NCI-H1694 treated with DMSO at 0.1 percent for 48 hours (cell line): ENCODE results near the gene KCNC3.

Experiments used
- DNase-seq: peaks from one replicate; lab custom pipeline; 2025; lab: John Stamatoyannopoulos, UW

KCNC3 gene

DNA sequence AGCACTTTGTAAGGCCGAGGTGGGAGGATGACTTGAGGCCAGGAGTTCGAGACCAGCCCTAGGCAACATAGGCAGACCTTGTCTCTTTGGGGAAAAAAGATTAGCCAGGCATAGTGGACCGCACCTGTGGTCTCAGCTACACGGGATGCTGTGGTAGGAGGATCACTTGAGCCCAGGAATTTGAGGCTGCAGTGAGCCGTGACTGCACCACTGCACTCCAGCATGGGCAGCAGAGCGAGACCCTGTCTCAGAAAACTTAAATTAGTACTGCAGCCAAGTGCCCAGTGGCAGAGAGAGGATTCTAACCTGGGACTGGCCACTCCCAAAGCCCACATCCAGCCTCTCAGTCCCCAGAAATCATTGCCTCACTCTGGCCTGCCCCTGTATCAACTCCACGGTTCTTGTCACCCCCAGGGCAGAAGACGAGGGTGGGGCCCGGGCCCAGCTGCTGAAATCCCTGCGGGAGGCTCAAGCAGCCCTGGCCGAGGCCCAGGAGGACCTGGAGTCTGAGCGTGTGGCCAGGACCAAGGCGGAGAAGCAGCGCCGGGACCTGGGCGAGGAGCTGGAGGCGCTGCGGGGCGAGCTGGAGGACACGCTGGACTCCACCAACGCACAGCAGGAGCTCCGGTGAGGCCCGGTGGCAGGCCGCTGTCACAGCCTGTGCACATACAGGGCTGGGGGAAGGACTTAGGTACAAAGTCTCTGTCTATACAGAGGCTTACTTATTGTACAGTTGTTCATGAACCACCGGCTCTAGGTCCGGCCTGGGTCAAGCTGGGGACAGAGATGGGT is 53.4 kb downstream of the KCNC3 start:
- no peak for DNase-seq

DNA sequence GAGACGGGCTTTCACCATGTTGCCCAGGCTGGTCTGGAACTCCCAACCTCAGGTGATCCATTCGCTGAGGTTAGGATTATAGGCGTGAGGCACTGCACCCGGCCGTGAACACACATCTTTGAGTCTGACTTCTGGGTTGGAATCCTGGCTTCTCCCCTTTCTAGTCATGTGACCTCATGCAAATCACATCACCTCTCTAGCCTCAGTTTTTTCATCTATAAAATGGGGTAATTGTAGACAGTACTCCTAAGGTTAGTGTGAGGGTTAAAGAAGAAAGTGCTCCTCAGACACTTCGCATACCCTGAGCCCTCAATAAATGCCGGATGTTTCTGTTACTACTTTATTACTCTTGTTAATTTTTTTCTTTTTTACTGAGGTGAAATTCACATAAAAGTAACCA is 55.4 kb downstream of the KCNC3 start:
- no peak for DNase-seq

DNA sequence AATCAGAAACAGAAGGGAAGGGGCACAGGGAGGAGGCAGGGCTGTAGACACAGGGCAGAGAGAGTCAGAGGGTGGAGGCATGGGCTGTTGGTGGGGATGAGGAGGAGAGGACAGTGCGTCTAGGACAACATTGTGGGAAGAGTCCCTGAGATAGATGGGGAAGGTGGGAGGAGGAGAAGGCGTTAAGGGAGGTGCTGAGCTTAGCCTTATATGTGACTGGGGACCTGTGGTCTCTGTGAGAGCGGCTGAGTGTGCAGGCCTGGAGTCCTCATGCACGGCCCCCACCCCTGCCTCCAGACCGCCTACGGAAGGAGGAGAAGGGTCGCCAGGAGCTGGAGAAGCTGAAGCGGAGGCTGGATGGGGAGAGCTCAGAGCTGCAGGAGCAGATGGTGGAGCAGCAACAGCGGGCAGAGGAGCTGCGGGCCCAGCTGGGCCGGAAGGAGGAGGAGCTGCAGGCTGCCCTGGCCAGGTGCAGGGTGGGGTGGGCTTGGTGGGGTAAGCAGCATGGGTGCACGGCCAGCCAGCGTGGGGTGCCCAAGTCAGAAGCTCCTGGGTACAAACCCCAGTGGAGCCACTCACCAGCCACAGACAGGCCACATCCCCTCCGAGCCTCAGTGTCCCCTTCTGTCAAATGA is 56.8 kb downstream of the KCNC3 start:
- DNase-seq: no peak

DNA sequence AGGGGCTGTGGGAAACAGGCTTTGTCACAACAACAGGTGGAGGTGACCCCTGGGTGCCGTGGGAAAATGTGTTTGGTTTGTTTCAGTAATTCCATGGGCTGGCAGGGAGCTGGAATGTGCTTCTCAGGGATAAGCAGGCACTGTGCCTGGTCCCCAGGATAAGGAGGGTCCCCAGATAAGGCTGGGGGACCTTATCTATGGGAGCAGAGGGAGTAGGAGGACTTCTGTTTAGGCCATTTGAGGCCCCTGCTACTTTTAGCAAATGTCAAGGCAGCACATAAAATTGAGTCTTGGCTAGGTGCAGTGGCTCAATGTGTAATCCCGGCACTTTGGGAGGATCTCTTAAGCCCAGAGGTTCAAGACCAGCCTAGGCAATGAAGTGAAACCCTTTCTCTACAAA is 59.5 kb downstream of the KCNC3 start:
- DNase-seq: no peak

DNA sequence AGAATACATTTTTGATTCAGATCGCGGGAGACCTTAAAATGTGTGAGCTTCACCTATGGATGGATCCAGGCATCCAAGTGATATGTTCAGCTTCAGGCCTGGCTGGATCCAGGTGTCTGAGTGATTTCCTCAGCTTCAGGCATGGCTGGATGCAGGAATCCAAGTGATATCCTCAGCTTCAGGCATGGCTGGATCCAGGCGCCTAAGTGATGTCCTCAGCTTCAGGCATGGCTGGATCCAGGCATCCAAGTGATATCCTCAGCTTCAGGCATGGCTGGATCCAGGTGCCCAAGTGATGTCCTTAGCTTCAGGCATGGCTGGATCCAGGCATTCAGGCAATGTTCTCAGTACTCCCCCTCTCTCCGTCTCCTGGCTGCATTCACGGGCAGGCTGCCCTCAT is 60.7 kb downstream of the KCNC3 start:
- DNase-seq: no peak

DNA sequence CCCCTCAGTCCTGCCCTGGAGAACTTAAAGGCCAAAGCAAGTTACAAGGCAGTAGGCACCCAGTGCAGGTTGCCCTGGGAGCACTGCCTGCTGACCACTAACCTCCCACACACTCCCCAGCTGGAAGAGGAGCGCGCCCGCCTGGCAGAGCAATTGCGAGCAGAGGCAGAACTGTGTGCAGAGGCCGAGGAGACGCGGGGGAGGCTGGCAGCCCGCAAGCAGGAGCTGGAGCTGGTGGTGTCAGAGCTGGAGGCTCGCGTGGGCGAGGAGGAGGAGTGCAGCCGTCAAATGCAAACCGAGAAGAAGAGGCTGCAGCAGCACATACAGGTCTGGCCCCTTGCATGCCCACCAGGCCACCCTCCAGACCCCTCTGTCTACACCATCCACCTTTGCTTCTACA is 61.1 kb downstream of the KCNC3 start:
- DNase-seq: no peak

DNA sequence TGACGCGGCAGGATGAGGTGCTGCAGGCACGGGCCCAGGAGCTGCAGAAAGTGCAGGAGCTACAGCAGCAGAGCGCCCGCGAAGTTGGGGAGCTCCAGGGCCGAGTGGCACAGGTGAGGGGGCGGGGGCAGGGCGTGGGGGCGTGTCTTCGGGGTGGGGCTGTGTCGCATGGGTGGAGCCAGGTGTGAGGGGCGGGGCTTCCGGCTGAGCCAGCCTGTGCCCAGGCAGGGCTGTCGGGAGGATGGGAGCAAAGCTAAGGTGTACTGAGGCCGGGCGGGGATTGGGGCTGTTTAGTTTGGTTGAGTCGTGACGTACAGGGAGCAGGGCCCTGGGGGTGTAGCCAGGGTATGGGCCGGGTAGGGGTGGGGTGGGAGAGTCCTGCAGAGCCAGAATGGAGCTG is 62.3 kb downstream of the KCNC3 start:
- no peak for DNase-seq

DNA sequence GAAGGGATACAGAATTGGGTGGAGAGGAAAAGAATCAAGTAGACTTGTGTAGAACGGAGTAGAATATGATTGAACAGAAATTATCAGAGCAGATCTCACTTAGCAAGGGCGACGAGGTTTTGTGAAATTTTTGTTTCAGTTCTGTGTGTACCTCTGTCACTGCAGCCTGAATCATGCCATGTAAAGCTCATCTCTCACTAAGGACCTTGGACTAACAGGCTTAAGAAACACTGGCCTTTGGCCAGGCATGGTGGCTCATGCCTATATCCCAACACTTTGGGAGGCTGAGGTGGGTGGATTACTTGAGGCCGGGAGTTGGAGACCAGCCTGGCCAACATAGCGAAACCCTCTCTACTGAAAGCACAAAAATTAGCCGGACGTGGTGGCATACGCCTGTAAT is 63.1 kb downstream of the KCNC3 start:
- DNase-seq: no peak

DNA sequence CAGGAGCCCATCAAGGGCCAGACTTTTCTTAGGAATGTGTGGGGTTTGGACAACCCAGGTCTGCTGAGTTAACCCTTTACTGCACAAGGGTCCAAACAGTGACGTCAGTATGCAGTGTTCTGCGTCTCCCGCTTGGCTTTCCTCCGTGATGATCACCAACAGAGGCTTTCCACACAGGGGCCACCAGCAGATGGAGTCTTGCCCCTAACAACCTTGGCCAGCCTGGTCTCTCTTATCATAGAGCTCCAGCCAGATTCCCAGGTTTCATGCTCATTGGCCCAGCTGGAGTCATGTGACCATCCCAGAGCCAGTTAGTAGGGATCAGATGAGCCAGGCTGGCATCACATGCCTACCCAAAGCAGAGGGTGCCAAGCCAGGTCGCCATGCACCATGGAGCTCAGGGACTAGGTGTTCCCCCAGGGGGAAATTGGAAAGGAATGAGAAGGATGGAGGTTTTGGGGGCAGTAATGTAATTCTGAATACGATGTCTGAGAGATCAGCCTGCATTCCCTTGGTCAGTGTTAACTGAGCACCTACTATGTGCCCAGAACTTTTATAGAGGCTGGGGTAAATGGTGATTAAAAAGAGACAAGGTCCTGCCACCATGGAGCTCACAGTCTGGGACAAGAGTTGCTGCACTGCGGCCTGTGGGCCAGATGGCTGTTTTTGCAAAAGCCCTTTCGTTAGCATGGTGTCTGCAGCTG is 64.5 kb downstream of the KCNC3 start:
- no peak for DNase-seq

DNA sequence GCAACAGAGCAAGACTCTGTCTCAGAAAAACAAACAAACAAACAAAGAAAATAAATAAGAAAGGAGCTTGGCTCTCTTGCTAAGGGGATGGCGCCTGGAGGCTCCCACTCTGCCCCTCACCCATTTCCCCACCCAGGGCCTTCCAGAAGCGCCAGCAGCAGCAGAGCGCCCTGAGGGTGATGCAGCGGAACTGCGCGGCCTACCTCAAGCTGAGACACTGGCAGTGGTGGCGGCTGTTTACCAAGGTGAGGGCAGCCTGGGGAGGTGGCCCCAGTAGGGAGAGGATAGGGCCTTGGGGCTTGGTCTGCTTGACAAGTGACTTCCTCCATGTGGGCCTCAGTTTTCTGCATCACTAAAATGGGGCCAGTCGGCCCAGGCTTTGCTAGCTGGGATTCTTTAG is 66.0 kb downstream of the KCNC3 start:
- no peak for DNase-seq
